ENCODE results near the gene LHX3. TPM values are rescaled to one million over a fixed set of nuclear protein-coding genes. Genes with fewer than 3 reads are reported as not detected.

The LHX3 gene
- polyA plus RNA-seq, 2 of the 4 experiments (the other 2 are of a cell fraction): 0.03 TPM; not detected in 1

GRCh38 chr9:136252846-136253245 is 47.9 kb upstream of the LHX3 start:
- ChIA-PET CTCF (interaction anchor here (0.7 to 3.4 kb wide), 6 partner anchors 9 to 83 kb away, joined by 3 to 14 read pairs (median 4); no protein-coding TSS in a partner anchor), POLR2A (no interaction called here)
- no peak for ATAC-seq

DNA sequence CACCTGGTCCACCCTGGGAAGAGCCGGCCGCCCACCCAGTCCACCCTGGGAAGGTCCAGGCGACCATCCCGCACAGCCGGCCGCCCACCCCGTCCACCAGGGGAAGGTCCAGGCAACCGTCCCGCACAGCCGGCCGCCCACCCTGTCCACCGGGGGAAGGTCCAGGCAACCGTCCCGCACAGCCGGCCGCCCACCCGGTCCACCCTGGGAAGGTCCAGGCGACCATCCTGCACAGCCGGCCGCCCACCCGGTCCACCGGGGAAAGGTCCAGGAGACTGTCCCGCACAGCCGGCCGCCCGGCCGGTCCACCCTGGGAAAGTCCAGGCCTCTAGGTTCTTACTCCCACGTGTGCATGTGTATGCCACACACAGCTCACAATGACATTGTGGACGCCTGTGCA is 47.4 kb upstream of the LHX3 start:
- WGBS (ENCODE audit: missing lambda C conversion rate): 80% methylated on average over 13 of the region's 29 CpGs
- ChIA-PET CTCF (interaction anchor here (0.8 to 2.8 kb wide), 2 partner anchors 9 to 17 kb away, joined by 3 to 9 read pairs; no protein-coding TSS in a partner anchor), POLR2A (no interaction called here)
- no peak for FAIRE-seq
- Histone ChIP-seq H3K9me3 (no peaks in the 10 kb centered on the region), H3K4me2 (no peak overlapping the region), H3K4me3 (no peak overlapping the region), H3K27ac (no peak overlapping the region), H3K4me1 (peaks cover 4% of the 10 kb centered on the region; the same call in 1 of the 3 replicates)
- no peak for ATAC-seq
- no peak for DNase-seq (ENCODE audit: low read depth in 1 of 2, low spot score in 1 of 2)
- TF ChIP-seq, protein P1, sequence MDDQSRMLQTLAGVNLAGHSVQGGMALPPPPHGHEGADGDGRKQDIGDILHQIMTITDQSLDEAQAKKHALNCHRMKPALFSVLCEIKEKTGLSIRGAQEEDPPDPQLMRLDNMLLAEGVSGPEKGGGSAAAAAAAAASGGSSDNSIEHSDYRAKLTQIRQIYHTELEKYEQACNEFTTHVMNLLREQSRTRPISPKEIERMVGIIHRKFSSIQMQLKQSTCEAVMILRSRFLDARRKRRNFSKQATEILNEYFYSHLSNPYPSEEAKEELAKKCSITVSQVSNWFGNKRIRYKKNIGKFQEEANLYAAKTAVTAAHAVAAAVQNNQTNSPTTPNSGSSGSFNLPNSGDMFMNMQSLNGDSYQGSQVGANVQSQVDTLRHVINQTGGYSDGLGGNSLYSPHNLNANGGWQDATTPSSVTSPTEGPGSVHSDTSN (IDR thresholded peaks at IDR 0.05): no peak
- TF ChIP-seq EHMT2 (IDR thresholded peaks at IDR 0.05; ENCODE audit: low read depth): no peak
- no peak for TF ChIP-seq CBX2 (IDR thresholded peaks at IDR 0.05; ENCODE audit: borderline replicate concordance, low read depth)

More at GRCh38 chr9:136252846-136253245, 47.9 kb upstream of the LHX3 start:
- no peak for FAIRE-seq
- TF ChIP-seq CBX2 (IDR thresholded peaks at IDR 0.05; ENCODE audit: borderline replicate concordance, low read depth): no peak
- no peak for TF ChIP-seq RCOR1 (IDR thresholded peaks at IDR 0.05; ENCODE audit: low read depth, low read length)
- no peak for TF ChIP-seq HOXA7 (CRISPR knock-in tag; IDR thresholded peaks at IDR 0.05)
- TF ChIP-seq GATA3 (IDR thresholded peaks at IDR 0.05; ENCODE audit: borderline replicate concordance): no peak
- no peak for TF ChIP-seq KDM1A (IDR thresholded peaks at IDR 0.05; ENCODE audit: low read depth)
- Histone ChIP-seq H3K4me2 (no peak overlapping the region), H3K4me1 (peaks cover 4% of the 10 kb centered on the region; the same call in 1 of the 3 replicates), H3K4me3 (no peak overlapping the region), H3K9me3 (no peaks in the 10 kb centered on the region), H3K27ac (no peak overlapping the region)
- WGBS (ENCODE audit: missing lambda C conversion rate): 60% methylated on average over 7 of the region's 10 CpGs
- no peak for DNase-seq (ENCODE audit: low read depth in 1 of 2, low spot score in 1 of 2)

DNA sequence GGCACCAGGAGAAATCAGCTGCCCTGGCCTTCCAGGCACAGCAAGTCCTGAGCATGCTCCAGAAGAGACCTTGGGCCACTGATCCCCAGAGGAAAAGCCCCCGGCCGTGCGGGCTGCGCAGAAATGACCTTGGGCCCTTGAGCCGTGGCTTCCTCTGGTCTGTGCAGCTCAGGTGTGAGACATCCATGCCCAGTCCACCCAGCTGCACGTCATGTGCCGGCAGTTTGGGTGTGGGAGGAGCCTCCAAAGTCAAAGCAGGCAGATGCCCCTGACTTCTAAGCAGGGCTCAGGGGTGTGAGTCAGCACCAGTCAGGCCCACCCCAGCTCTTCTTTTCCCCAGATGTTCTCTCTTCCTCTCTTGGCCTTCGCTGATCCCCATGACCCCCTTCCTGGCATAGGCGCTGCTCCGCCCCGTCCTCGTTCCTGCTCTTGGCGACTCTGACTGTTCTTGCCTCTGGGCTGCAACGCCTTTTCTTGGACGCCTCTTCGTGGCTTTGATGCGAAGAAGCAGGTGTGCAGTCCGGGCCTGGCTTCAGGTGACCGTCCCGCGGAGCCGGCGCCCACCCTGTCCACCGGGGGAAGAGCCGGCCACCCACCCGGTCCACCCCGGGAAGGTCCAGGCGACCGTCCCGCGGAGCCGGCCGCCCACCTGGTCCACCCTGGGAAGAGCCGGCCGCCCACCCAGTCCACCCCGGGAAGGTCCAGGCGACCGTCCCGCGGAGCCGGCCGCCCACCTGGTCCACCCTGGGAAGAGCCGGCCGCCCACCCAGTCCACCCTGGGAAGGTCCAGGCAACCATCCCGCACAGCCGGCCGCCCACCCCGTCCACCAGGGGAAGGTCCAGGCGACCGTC is 46.6 kb upstream of the LHX3 start:
- 86% methylated on average over 39 of the region's 50 CpGs for WGBS (ENCODE audit: missing lambda C conversion rate)
- no peak for ATAC-seq
- Histone ChIP-seq H3K9me3 (no peaks in the 10 kb centered on the region), H3K4me3 (no peak overlapping the region), H3K4me1 (peaks cover 4% of the 10 kb centered on the region; the same call in 1 of the 3 replicates), H3K27ac (no peak overlapping the region), H3K4me2 (no peak overlapping the region)
- ChIA-PET POLR2A (interaction anchor here (1.5 kb wide), 1 partner anchor 16 kb away, joined by 4 read pairs; no protein-coding TSS in a partner anchor), CTCF (interaction anchor here (1.3 kb wide), 1 partner anchor 31 kb away, joined by 6 read pairs; no protein-coding TSS in a partner anchor)
- TF ChIP-seq ATOH8 (CRISPR knock-in tag; IDR thresholded peaks at IDR 0.05; ENCODE audit: low read depth) (no peak), HEYL (CRISPR knock-in tag; IDR thresholded peaks at IDR 0.05) (no peak), HDAC2 (IDR thresholded peaks at IDR 0.05) (no peak), KDM1A (IDR thresholded peaks at IDR 0.05; ENCODE audit: low read depth) (no peak), FOSB (CRISPR knock-in tag; IDR thresholded peaks at IDR 0.05) (no peak), SREBF2 (IDR thresholded peaks at IDR 0.05) (no peak), EHMT2 (IDR thresholded peaks at IDR 0.05; ENCODE audit: low read depth) (no peak)
- TF ChIP-seq, protein P1 (IDR thresholded peaks at IDR 0.05): no peak
- TF ChIP-seq, protein P2, sequence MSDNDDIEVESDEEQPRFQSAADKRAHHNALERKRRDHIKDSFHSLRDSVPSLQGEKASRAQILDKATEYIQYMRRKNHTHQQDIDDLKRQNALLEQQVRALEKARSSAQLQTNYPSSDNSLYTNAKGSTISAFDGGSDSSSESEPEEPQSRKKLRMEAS (IDR thresholded peaks at IDR 0.05): no peak
- no peak for FAIRE-seq
- DNase-seq (ENCODE audit: low read depth in 1 of 2, low spot score in 1 of 2): no peak

DNA sequence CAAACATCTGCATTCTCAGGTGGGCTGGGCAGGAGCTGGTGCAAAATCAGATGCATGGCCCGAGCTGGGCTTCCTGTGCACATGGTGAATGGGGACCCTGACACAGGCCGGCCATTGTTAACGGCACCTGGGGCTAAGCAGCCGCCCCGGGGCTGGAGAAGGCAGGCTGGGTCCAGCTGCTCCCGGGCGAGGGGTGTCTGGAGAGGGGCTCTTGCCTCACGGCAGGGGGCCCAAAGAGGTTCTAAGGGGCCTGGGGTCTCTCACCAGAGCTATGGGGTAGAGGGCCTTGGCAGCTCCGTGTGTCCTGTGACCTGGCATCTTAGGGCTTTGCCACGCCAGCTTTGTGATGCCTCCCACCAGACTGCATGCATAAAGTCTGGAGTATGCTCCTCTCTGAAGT is 45.7 kb upstream of the LHX3 start:
- POLR2A ChIA-PET: interaction anchor here (1.5 kb wide), 1 partner anchor 17 kb away, joined by 4 read pairs; no protein-coding TSS in a partner anchor
- TF ChIP-seq MAFK (IDR thresholded peaks at IDR 0.05; ENCODE audit: partially characterized antibody): no peak
- no peak for TF ChIP-seq HOXB13 (CRISPR knock-in tag; IDR thresholded peaks at IDR 0.05; ENCODE audit: low read depth)
- TF ChIP-seq CHD2 (IDR thresholded peaks at IDR 0.05; ENCODE audit: low read length, partially characterized antibody): no peak
- no peak for TF ChIP-seq TFCP2L1 (CRISPR knock-in tag; IDR thresholded peaks at IDR 0.05)
- no peak for TF ChIP-seq ZNF302 (CRISPR knock-in tag; IDR thresholded peaks at IDR 0.05)
- no peak for TF ChIP-seq POLR2AphosphoS2 (conservative IDR thresholded peaks at IDR 0.05; ENCODE audit: low read length)
- TF ChIP-seq, protein P3, sequence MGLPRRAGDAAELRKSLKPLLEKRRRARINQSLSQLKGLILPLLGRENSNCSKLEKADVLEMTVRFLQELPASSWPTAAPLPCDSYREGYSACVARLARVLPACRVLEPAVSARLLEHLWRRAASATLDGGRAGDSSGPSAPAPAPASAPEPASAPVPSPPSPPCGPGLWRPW (IDR thresholded peaks at IDR 0.05): no peak
- no peak for TF ChIP-seq NPAS2 (CRISPR knock-in tag; IDR thresholded peaks at IDR 0.05; ENCODE audit: borderline replicate concordance)
- TF ChIP-seq NFE2L2 (conservative IDR thresholded peaks at IDR 0.05; ENCODE audit: low read length): no peak
- TF ChIP-seq MAZ (IDR thresholded peaks at IDR 0.05; ENCODE audit: borderline replicate concordance, low read depth, low read length): no peak
- TF ChIP-seq, protein P1 (IDR thresholded peaks at IDR 0.05): no peak
- no peak for TF ChIP-seq JUNB (IDR thresholded peaks at IDR 0.05)

More for the DNA sequence above, 45.7 kb upstream of the LHX3 start:
- Histone ChIP-seq H3K9me3 (no peaks in the 10 kb centered on the region), H3K4me1 (0 out of 3 replicates have a peak, but pooled peaks cover 2% of the 10 kb centered on the region), H3K4me2 (no peak overlapping the region), H3K27ac (no peak overlapping the region), H3K4me3 (no peak overlapping the region)
- DNase-seq (ENCODE audit: low read depth in 1 of 2, low spot score in 1 of 2) (no peak), FAIRE-seq (no peak), ATAC-seq (no peak)
- CTCF ChIA-PET: interaction anchor here (0.6 to 1.3 kb wide), 4 partner anchors 23 to 323 kb away, joined by 3 to 6 read pairs (median 3); no protein-coding TSS in a partner anchor
- WGBS (ENCODE audit: missing lambda C conversion rate): 48% methylated on average over 10 of the region's 10 CpGs
